ENCODE data around the gene NDE1.

The NDE1 gene

GRCh38 chr16:15739950-15740349, 89.9 kb downstream of the NDE1 start:
- H2BK12ac ChIP-seq (ENCODE audit: low read length), result no peak overlapping the region
- H3K79me1 ChIP-seq (ENCODE audit: low read depth, low read length), result peaks cover 2% of the 10 kb centered on the region
- no peak overlapping the region for H2AFZ ChIP-seq (ENCODE audit: low read length)
- H2BK120ac ChIP-seq (ENCODE audit: low read depth, low read length), result no peak overlapping the region
- no peaks in the 10 kb centered on the region for H3K4me1 ChIP-seq (ENCODE audit: control insufficient read depth in 2 of 2, insufficient read depth in 1 of 2, low read depth in 1 of 2, low read length in 2 of 2)
- H3K18ac ChIP-seq (ENCODE audit: low read length), result no peak overlapping the region
- H4K91ac ChIP-seq (ENCODE audit: low read depth, low read length, poor library complexity), result no peak overlapping the region
- H3K9ac ChIP-seq (ENCODE audit: low read depth, low read length, poor library complexity), result no peak overlapping the region
- H3K23ac ChIP-seq (ENCODE audit: low read depth, low read length, poor library complexity), result no peak overlapping the region
- H3K9me3 ChIP-seq (replicated peaks in 1 of 2; ENCODE audit: control insufficient read depth in 2 of 2, insufficient read depth in 1 of 2, low read depth in 1 of 2, low read length in 2 of 2), result no peaks in the 10 kb centered on the region
- H2BK5ac ChIP-seq (ENCODE audit: low read length), result no peak overlapping the region
- no peak overlapping the region for H2BK15ac ChIP-seq (ENCODE audit: low read length)
- DNase-seq (ENCODE audit: low spot score), result no peak
- H3K36me3 ChIP-seq (replicated peaks in 1 of 2; ENCODE audit: control insufficient read depth in 2 of 2, insufficient read depth in 2 of 2, low read length in 2 of 2), result no peaks in the 10 kb centered on the region
- H3K14ac ChIP-seq (ENCODE audit: low read length), result no peak overlapping the region
- WGBS, 2 donors (ENCODE audit: extremely low coverage in 2 of 2, insufficient read length in 2 of 2, insufficient replicate concordance in 1 of 2), result no CpG with 5 or more reads among the region's 6 CpGs
- no peak overlapping the region for H4K8ac ChIP-seq (ENCODE audit: low read depth, low read length)
- no peak overlapping the region for H3K4me3 ChIP-seq (ENCODE audit: low read length in 2 of 2)
- no peak overlapping the region for H2AK5ac ChIP-seq (ENCODE audit: low read depth, low read length)
- no peak overlapping the region for H3K4ac ChIP-seq (ENCODE audit: low read length)
- H3K27me3 ChIP-seq (ENCODE audit: control insufficient read depth in 3 of 3, insufficient read depth in 3 of 3, low read depth in 1 of 3, low read length in 3 of 3), result peaks cover 0 to 6% (median 0%) of the 10 kb centered on the region in 3 experiments
- no peak overlapping the region for H3K4me2 ChIP-seq (ENCODE audit: insufficient read depth, low read length, poor library complexity, severe bottlenecking)
- H3K27ac ChIP-seq (replicated peaks; ENCODE audit: low read length), result no peak overlapping the region

DNA sequence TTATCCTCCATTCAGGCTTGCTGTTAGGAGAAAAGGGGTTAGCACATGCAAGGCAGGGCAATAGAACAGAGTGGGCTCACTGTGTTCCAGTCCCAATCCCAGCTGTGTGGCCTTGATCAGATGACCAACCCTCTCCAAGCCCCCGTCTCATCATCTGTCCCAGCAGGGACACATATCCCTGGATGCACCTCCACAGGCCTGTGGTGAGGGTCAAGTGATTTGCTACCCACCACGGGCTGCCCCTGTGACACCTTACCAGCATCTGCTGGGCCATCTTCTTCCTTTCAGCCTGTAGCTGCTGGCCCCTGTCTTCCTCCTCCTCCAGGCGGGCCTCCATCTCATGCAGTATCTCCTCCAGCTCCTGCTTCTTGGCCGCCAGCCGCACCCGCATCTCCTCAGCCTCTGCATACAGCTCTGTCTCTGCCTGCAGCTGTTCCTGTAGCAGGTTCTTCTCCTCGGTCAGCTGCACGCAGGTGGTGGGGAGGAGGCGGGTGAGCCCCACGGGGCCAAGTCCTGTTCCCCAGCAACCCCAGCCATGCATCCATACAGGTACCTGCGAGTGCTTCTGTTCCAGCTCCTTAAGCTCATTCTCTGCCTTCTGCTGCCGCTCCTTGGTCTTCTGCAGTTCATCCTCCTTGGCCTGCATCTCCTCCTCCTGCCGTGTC, 91.3 kb downstream of the NDE1 start:
- Histone ChIP-seq H3K9ac (ENCODE audit: low read depth, low read length, poor library complexity) (peak overlapping the region; percentile 73), H3K4me2 (ENCODE audit: insufficient read depth, low read length, poor library complexity, severe bottlenecking) (no peak overlapping the region), H3K27ac (replicated peaks; ENCODE audit: low read length) (no peak overlapping the region), H3K14ac (ENCODE audit: low read length) (peak overlapping the region; percentile 63), H2BK5ac (ENCODE audit: low read length) (no peak overlapping the region), H4K91ac (ENCODE audit: low read depth, low read length, poor library complexity) (no peak overlapping the region), H2BK12ac (ENCODE audit: low read length) (no peak overlapping the region), H3K23ac (ENCODE audit: low read depth, low read length, poor library complexity) (peak overlapping the region; percentile 57), H2AFZ (ENCODE audit: low read length) (no peak overlapping the region), H4K8ac (ENCODE audit: low read depth, low read length) (peak overlapping the region; percentile 4), H3K9me3 (replicated peaks in 1 of 2; ENCODE audit: control insufficient read depth in 2 of 2, insufficient read depth in 1 of 2, low read depth in 1 of 2, low read length in 2 of 2) (no peaks in the 10 kb centered on the region), H3K4me3 (ENCODE audit: low read length in 2 of 2) (no peak overlapping the region), H3K79me1 (ENCODE audit: low read depth, low read length) (peaks cover 2% of the 10 kb centered on the region), H3K4me1 (ENCODE audit: control insufficient read depth in 2 of 2, insufficient read depth in 1 of 2, low read depth in 1 of 2, low read length in 2 of 2) (no peaks in the 10 kb centered on the region), H2AK5ac (ENCODE audit: low read depth, low read length) (no peak overlapping the region), H3K27me3 (ENCODE audit: control insufficient read depth in 3 of 3, insufficient read depth in 3 of 3, low read depth in 1 of 3, low read length in 3 of 3) (peaks cover 0 to 6% (median 0%) of the 10 kb centered on the region in 3 experiments), H2BK15ac (ENCODE audit: low read length) (no peak overlapping the region), H2BK120ac (ENCODE audit: low read depth, low read length) (no peak overlapping the region), H3K4ac (ENCODE audit: low read length) (no peak overlapping the region), H3K18ac (ENCODE audit: low read length) (peak overlapping the region; percentile 81), H3K36me3 (replicated peaks in 1 of 2; ENCODE audit: control insufficient read depth in 2 of 2, insufficient read depth in 2 of 2, low read length in 2 of 2) (no peaks in the 10 kb centered on the region)
- no peak for DNase-seq (ENCODE audit: low spot score)
- WGBS, 2 donors (ENCODE audit: extremely low coverage in 2 of 2, insufficient read length in 2 of 2, insufficient replicate concordance in 1 of 2), result no CpG with 5 or more reads among the region's 13 CpGs

DNA sequence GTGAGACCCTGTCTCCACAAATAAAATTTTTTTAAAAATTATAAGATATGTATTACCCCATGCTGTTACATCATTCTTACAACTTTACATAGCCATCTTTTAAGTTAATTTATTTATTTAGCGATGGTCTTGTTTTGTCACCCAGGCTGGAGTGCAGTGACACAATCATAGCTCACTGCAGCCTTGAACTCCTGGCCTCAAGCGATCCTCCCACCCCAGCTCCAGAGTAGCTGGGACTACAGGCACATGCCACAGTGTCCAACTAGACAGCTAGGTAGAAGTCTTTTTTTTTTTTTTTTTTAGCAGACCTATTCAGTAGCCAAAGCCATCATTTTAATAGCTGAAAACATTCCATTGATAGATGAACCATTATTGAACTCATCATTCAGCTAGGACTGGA, 92.7 kb downstream of the NDE1 start:
- H2BK15ac ChIP-seq (ENCODE audit: low read length), result no peak overlapping the region
- no peak overlapping the region for H2BK12ac ChIP-seq (ENCODE audit: low read length)
- no peak overlapping the region for H3K18ac ChIP-seq (ENCODE audit: low read length)
- H3K27me3 ChIP-seq (ENCODE audit: control insufficient read depth in 3 of 3, insufficient read depth in 3 of 3, low read depth in 1 of 3, low read length in 3 of 3), result no peaks in the 10 kb centered on the region
- H3K27ac ChIP-seq (replicated peaks; ENCODE audit: low read length), result no peak overlapping the region
- no peaks in the 10 kb centered on the region for H3K36me3 ChIP-seq (replicated peaks in 1 of 2; ENCODE audit: control insufficient read depth in 2 of 2, insufficient read depth in 2 of 2, low read length in 2 of 2)
- no peak overlapping the region for H3K9ac ChIP-seq (ENCODE audit: low read depth, low read length, poor library complexity)
- H2BK120ac ChIP-seq (ENCODE audit: low read depth, low read length), result no peak overlapping the region
- H4K8ac ChIP-seq (ENCODE audit: low read depth, low read length), result no peak overlapping the region
- DNase-seq (ENCODE audit: low spot score), result no peak
- no peak overlapping the region for H4K91ac ChIP-seq (ENCODE audit: low read depth, low read length, poor library complexity)
- no peak overlapping the region for H2BK5ac ChIP-seq (ENCODE audit: low read length)
- H3K4me3 ChIP-seq (ENCODE audit: low read length in 2 of 2), result no peak overlapping the region
- H3K23ac ChIP-seq (ENCODE audit: low read depth, low read length, poor library complexity), result no peak overlapping the region
- no peak overlapping the region for H2AK5ac ChIP-seq (ENCODE audit: low read depth, low read length)
- peaks cover 2% of the 10 kb centered on the region for H3K79me1 ChIP-seq (ENCODE audit: low read depth, low read length)
- H3K4me2 ChIP-seq (ENCODE audit: insufficient read depth, low read length, poor library complexity, severe bottlenecking), result no peak overlapping the region
- H3K4me1 ChIP-seq (ENCODE audit: control insufficient read depth in 2 of 2, insufficient read depth in 1 of 2, low read depth in 1 of 2, low read length in 2 of 2), result no peaks in the 10 kb centered on the region
- no CpG with 5 or more reads among the region's 2 CpGs for WGBS, 2 donors (ENCODE audit: extremely low coverage in 2 of 2, insufficient read length in 2 of 2, insufficient replicate concordance in 1 of 2)
- H3K14ac ChIP-seq (ENCODE audit: low read length), result no peak overlapping the region
- H3K4ac ChIP-seq (ENCODE audit: low read length), result no peak overlapping the region
- H3K9me3 ChIP-seq (replicated peaks in 1 of 2; ENCODE audit: control insufficient read depth in 2 of 2, insufficient read depth in 1 of 2, low read depth in 1 of 2, low read length in 2 of 2), result no peaks in the 10 kb centered on the region
- H2AFZ ChIP-seq (ENCODE audit: low read length), result no peak overlapping the region

DNA sequence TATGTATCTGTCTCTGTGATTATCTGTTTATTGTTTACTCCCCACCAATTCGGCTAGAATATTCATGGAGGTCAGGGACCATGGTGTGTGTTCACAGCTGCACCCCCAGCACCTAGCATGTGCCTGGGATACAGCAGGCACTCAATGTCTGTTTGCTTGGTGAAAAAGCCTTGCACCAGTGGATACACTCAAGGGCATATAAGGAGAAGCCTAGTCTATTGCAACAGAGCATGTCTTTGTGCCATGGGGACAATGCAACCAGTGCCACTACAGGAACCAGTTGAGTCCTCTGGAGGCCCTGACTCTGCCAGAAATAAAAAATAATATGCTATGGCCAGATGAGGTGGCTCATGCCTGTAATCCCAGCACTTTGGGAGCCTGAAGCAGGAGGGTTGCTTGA, 93.6 kb downstream of the NDE1 start:
- Histone ChIP-seq H3K4ac (ENCODE audit: low read length) (no peak overlapping the region), H3K79me1 (ENCODE audit: low read depth, low read length) (peaks cover 2% of the 10 kb centered on the region), H3K23ac (ENCODE audit: low read depth, low read length, poor library complexity) (no peak overlapping the region), H3K27ac (replicated peaks; ENCODE audit: low read length) (no peak overlapping the region), H3K14ac (ENCODE audit: low read length) (no peak overlapping the region), H2BK120ac (ENCODE audit: low read depth, low read length) (no peak overlapping the region), H2BK15ac (ENCODE audit: low read length) (no peak overlapping the region), H3K4me1 (ENCODE audit: control insufficient read depth in 2 of 2, insufficient read depth in 1 of 2, low read depth in 1 of 2, low read length in 2 of 2) (no peaks in the 10 kb centered on the region), H2AFZ (ENCODE audit: low read length) (no peak overlapping the region), H3K4me2 (ENCODE audit: insufficient read depth, low read length, poor library complexity, severe bottlenecking) (no peak overlapping the region), H3K9ac (ENCODE audit: low read depth, low read length, poor library complexity) (peak overlapping the region; percentile 24), H3K9me3 (replicated peaks in 1 of 2; ENCODE audit: control insufficient read depth in 2 of 2, insufficient read depth in 1 of 2, low read depth in 1 of 2, low read length in 2 of 2) (no peaks in the 10 kb centered on the region), H3K27me3 (ENCODE audit: control insufficient read depth in 3 of 3, insufficient read depth in 3 of 3, low read depth in 1 of 3, low read length in 3 of 3) (no peaks in the 10 kb centered on the region), H3K36me3 (replicated peaks in 1 of 2; ENCODE audit: control insufficient read depth in 2 of 2, insufficient read depth in 2 of 2, low read length in 2 of 2) (no peaks in the 10 kb centered on the region), H4K91ac (ENCODE audit: low read depth, low read length, poor library complexity) (no peak overlapping the region), H4K8ac (ENCODE audit: low read depth, low read length) (no peak overlapping the region), H2BK5ac (ENCODE audit: low read length) (no peak overlapping the region), H3K18ac (ENCODE audit: low read length) (no peak overlapping the region), H2BK12ac (ENCODE audit: low read length) (no peak overlapping the region), H2AK5ac (ENCODE audit: low read depth, low read length) (no peak overlapping the region), H3K4me3 (ENCODE audit: low read length in 2 of 2) (no peak overlapping the region)
- WGBS, 2 donors (ENCODE audit: extremely low coverage in 2 of 2, insufficient read length in 2 of 2, insufficient replicate concordance in 1 of 2), result no CpG with 5 or more reads among the region's 1 CpG
- no peak for DNase-seq (ENCODE audit: low spot score)

All from neuronal stem cell (in vitro differentiated cells).